ENCODE data around the gene CCDC107. TPM values are rescaled to one million over a fixed set of nuclear protein-coding genes. Genes with fewer than 3 reads are reported as not detected.

Gene CCDC107
- total and polyA plus RNA-seq, 9 of the 15 experiments (the other 6 are each of a cell fraction or from before 2014, with no cell fraction given): 0.35 to 11.3 (median 6.9) TPM; not detected in 1

DNA sequence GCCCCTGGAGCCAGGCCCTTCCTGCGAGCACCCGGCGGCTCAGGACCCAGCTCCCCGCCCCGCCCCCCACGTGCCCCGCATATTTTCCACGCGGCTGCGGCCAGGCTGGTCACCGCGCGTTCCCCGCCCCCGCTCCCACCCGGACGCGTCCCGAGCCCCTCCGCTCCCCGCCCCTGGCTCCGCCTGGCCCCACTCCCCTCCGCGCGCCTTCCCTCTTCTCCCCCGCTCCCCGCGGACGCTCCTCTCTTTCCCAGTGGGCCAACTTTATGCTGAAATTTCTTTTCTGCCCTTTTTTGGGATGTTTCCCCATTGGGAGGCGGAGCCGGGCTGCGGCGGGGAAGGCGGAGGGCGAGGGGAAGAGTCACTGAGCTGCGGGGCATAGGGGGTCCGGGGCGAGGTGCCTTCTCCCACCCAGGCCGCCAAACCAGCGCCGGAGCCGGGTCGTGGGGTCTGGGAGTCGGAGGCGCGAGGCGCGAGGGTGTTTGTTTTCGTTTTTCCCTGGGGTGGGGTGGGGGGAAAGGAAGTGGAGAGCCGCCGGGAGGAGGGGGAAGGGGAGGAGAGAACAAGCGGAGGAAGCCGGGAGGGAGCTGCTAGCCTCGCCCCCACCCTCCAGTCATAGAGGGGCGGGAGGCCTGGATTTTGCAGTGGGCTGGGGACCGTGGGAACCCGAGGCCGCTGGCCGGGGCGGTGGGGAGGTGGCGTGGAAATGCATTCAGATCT is 32.7 kb downstream of the CCDC107 start (continued):
- TF ChIP-seq, protein P1, sequence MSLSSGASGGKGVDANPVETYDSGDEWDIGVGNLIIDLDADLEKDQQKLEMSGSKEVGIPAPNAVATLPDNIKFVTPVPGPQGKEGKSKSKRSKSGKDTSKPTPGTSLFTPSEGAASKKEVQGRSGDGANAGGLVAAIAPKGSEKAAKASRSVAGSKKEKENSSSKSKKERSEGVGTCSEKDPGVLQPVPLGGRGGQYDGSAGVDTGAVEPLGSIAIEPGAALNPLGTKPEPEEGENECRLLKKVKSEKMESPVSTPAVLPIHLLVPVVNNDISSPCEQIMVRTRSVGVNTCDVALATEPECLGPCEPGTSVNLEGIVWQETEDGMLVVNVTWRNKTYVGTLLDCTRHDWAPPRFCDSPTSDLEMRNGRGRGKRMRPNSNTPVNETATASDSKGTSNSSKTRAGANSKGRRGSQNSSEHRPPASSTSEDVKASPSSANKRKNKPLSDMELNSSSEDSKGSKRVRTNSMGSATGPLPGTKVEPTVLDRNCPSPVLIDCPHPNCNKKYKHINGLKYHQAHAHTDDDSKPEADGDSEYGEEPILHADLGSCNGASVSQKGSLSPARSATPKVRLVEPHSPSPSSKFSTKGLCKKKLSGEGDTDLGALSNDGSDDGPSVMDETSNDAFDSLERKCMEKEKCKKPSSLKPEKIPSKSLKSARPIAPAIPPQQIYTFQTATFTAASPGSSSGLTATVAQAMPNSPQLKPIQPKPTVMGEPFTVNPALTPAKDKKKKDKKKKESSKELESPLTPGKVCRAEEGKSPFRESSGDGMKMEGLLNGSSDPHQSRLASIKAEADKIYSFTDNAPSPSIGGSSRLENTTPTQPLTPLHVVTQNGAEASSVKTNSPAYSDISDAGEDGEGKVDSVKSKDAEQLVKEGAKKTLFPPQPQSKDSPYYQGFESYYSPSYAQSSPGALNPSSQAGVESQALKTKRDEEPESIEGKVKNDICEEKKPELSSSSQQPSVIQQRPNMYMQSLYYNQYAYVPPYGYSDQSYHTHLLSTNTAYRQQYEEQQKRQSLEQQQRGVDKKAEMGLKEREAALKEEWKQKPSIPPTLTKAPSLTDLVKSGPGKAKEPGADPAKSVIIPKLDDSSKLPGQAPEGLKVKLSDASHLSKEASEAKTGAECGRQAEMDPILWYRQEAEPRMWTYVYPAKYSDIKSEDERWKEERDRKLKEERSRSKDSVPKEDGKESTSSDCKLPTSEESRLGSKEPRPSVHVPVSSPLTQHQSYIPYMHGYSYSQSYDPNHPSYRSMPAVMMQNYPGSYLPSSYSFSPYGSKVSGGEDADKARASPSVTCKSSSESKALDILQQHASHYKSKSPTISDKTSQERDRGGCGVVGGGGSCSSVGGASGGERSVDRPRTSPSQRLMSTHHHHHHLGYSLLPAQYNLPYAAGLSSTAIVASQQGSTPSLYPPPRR (CRISPR knock-in tag; IDR thresholded peaks at IDR 0.05; ENCODE audit: borderline replicate concordance): no peak
- TF ChIP-seq SMAD2 (IDR thresholded peaks at IDR 0.05; ENCODE audit: low read depth, low read length): no peak
- TF ChIP-seq SIN3A (IDR thresholded peaks at IDR 0.05; ENCODE audit: borderline replicate concordance in 2 of 2, control insufficient read depth in 1 of 2, low read depth in 2 of 2, low read length in 2 of 2): 0 out of 4 replicates have a peak, but pooled peaks of 1 of the 2 experiments have one; percentile 39
- TF ChIP-seq KDM5B (IDR thresholded peaks at IDR 0.05; ENCODE audit: insufficient replicate concordance, low read depth, low read length): peak; percentile 19

Data from K562 (cell line).